ENCODE measurements around the gene KCNG4. TPM values are rescaled to one million over a fixed set of nuclear protein-coding genes. Genes with fewer than 3 reads are reported as not detected.

The KCNG4 gene
- total RNA-seq, 1 experiment from 2014 or later: not detected

GRCh38 chr16:84286578-84287240 lies 46.9 kb upstream of the KCNG4 start:
- ATAC-seq (no peak), DNase-seq (ENCODE audit: low read depth, low spot score) (no peak)
- H3K9me3 ChIP-seq (ENCODE audit: control insufficient read depth, insufficient read depth, low read depth, low read length): no peaks in the 10 kb centered on the region
- no peaks in the 10 kb centered on the region for H3K27me3 ChIP-seq (ENCODE audit: control insufficient read depth, insufficient read depth, low read length)
- TF ChIP-seq CTCF (IDR thresholded peaks at IDR 0.05) (no peak), SIN3A (IDR thresholded peaks at IDR 0.05; ENCODE audit: borderline replicate concordance, insufficient read depth, low read depth, low read length) (no peak), TCF7L2 (IDR thresholded peaks at IDR 0.05; ENCODE audit: low read depth, low read length) (no peak)
- no TSS peak for BruUV-seq (replicated peaks)
- ChIA-PET POLR2A (no interaction called here), CTCF (no interaction called here)
- H3K4me3 ChIP-seq (ENCODE audit: low read depth in 2 of 2, low read length in 2 of 2): no peak overlapping the region
- in situ Hi-C loops (cut with HindIII; ENCODE audit: low pct_unique_long_range_greater_than_20kb, low sequenced_read_pairs): no loop called here
- intact Hi-C loops (cut with micrococcal nuclease; ENCODE audit: unreplicated experiment): no loop called here
- H3K4me1 ChIP-seq (ENCODE audit: control insufficient read depth, insufficient read depth, low read length): no peaks in the 10 kb centered on the region
- no peak overlapping the region for H3K27ac ChIP-seq (ENCODE audit: low read length)
- no peaks in the 10 kb centered on the region for H3K36me3 ChIP-seq (ENCODE audit: control insufficient read depth, insufficient read depth, low read length)

GRCh38 chr16:84284154-84284722 lies 44.4 kb upstream of the KCNG4 start:
- ChIA-PET POLR2A (no interaction called here), CTCF (no interaction called here)
- BruUV-seq (replicated peaks): no TSS peak
- Histone ChIP-seq H3K4me1 (ENCODE audit: control insufficient read depth, insufficient read depth, low read length) (no peaks in the 10 kb centered on the region), H3K9me3 (ENCODE audit: control insufficient read depth, insufficient read depth, low read depth, low read length) (no peaks in the 10 kb centered on the region), H3K36me3 (ENCODE audit: control insufficient read depth, insufficient read depth, low read length) (no peaks in the 10 kb centered on the region), H3K4me3 (ENCODE audit: low read depth in 2 of 2, low read length in 2 of 2) (no peak overlapping the region), H3K27ac (ENCODE audit: low read length) (no peak overlapping the region), H3K27me3 (ENCODE audit: control insufficient read depth, insufficient read depth, low read length) (no peaks in the 10 kb centered on the region; the same call in 1 of the 2 replicates)
- TF ChIP-seq SIN3A (IDR thresholded peaks at IDR 0.05; ENCODE audit: borderline replicate concordance, insufficient read depth, low read depth, low read length): no peak
- TF ChIP-seq POLR2AphosphoS5 (IDR thresholded peaks at IDR 0.05; ENCODE audit: low read depth, low read length): no peak
- TF ChIP-seq REST (IDR thresholded peaks at IDR 0.05; ENCODE audit: insufficient read depth in 1 of 2, low read depth in 2 of 2, low read length in 1 of 2): no peak
- no peak for TF ChIP-seq TCF7L2 (IDR thresholded peaks at IDR 0.05; ENCODE audit: low read depth, low read length)
- TF ChIP-seq CTCF (IDR thresholded peaks at IDR 0.05): no peak
- ATAC-seq: no peak; the same call in 1 of the 2 replicates
- no peak for DNase-seq (ENCODE audit: low read depth, low spot score)
- intact Hi-C loops (cut with micrococcal nuclease; ENCODE audit: unreplicated experiment): no loop called here
- in situ Hi-C loops (cut with HindIII; ENCODE audit: low pct_unique_long_range_greater_than_20kb, low sequenced_read_pairs): no loop called here
